Gastroesophageal sphincter (tissue), 3 donors: Measurements from ENCODE around the gene RASL10A.

Experiments
- CTCF ChIP-seq, 4 experiments: fragments of 200-600 bp in 2 of 4; fragments of 450-650 bp in 2 of 4; sonication (generic) in 1 of 4; IDR thresholded peaks; one replicate each; pipeline ENCODE4 v1.5.1; 2017 to 2019; ENCODE audit warnings: antibody characterized with exemption in 4 of 4, mild to moderate bottlenecking in 2 of 4, moderate library complexity in 2 of 4
- EP300 ChIP-seq: sonication (generic); formaldehyde crosslinking; IDR thresholded peaks from one replicate; pipeline ENCODE4 v1.6.1; 2017; ENCODE audit warnings: antibody characterized with exemption, mild to moderate bottlenecking
- POLR2A ChIP-seq, 2 donors: fragments of 450-650 bp; IDR thresholded peaks; one replicate each; pipeline ENCODE4 v1.6.1; 2017; ENCODE audit warnings: antibody characterized with exemption in 2 of 2, mild to moderate bottlenecking in 2 of 2, moderate library complexity in 1 of 2
- POLR2AphosphoS5 ChIP-seq: sonication (generic); formaldehyde crosslinking; IDR thresholded peaks from one replicate; pipeline ENCODE4 v1.6.1; 2017; ENCODE audit warnings: antibody characterized with exemption

DNA sequence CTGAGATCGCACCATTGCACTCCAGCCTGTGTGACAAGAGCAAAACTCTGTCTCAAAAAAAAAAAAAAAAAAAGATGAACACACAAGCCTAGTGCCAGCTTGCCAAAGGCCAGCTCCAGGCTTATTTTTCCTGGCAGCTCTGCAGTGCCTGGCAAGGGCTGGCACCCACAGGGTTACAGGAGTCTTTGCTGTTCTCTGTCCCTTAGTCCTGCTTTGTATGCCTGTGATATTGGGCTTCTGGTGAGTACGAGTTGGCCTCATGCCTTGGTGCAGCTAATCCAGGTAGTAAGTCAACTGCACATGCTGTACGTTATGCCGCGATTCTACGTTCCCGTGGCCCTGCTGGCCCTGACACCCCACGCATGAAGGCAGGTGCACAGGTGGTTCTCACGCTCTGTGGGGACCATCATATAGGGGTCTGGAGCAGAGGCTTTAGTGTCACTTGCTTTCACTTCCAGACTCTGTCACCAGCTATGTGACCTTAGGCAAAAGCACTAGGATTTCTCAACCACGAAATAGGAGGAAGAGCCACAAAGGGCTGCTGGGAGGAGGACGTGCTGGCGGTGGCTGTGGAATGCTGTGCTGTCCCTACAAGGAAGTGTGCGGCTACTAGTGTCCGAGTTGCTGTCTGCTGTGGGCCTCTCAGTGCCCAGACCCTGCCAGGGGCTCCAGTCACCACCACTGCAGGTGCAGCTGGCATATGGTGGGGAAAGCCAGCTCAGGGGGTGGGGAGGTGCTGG, 21.4 kb upstream of the RASL10A start:
- TF ChIP-seq POLR2A (IDR thresholded peaks at IDR 0.05) (no peak), CTCF (IDR thresholded peaks at IDR 0.05) (no peak), EP300 (no peak), POLR2AphosphoS5 (no peak)
